Measurements from ENCODE around the gene TRAFD1. TPM values are rescaled to one million over a fixed set of nuclear protein-coding genes. Genes with fewer than 3 reads are reported as not detected.

TRAFD1 gene
- total RNA-seq, 1 experiment from 2014 or later, result 25.5 TPM

- no peaks in the 10 kb centered on the region for H3K9me2 ChIP-seq (ENCODE audit: insufficient read depth)
- no peak overlapping the region for H3K9ac ChIP-seq (ENCODE audit: low read length)
- no peaks in the 10 kb centered on the region; a peak in 1 of 4 replicates for H3K36me3 ChIP-seq (ENCODE audit: control insufficient read depth in 1 of 2, insufficient read depth in 2 of 2, low read length in 2 of 2)
- no peak overlapping the region for H2AFZ ChIP-seq (ENCODE audit: low read depth, low read length, poor library complexity, severe bottlenecking)
- intact Hi-C loops (cut with micrococcal nuclease), result loop anchor here (10.0 kb wide), 1 partner anchor 370 kb away; no protein-coding TSS in a partner anchor
- BruUV-seq (replicated peaks), result no TSS peak
- ATAC-seq (no peak), DNase-seq (ENCODE audit: low read depth, low spot score) (no peak)
- no peak overlapping the region for H3K27ac ChIP-seq (ENCODE audit: low read depth, low read length)
- peaks cover 2 to 6% of the 10 kb centered on the region in 2 experiments; a peak in 2 of 4 replicates for H3K4me1 ChIP-seq (ENCODE audit: control insufficient read depth in 1 of 2, insufficient read depth in 2 of 2, low read length in 2 of 2)
- RAD21 ChIA-PET (ENCODE audit: low non-redundant PET in 1 of 2, low total read pairs in 2 of 2, uncharacterized antibody in 2 of 2, unreplicated experiment in 2 of 2), result no interaction called here
- no peak overlapping the region for H3K4me2 ChIP-seq (ENCODE audit: low read length)
- H3K79me2 ChIP-seq (ENCODE audit: insufficient read depth, low read length), result no peaks in the 10 kb centered on the region
- TF ChIP-seq EGR1 (IDR thresholded peaks at IDR 0.05; ENCODE audit: low read depth), result no peak
- TF ChIP-seq, protein P1, sequence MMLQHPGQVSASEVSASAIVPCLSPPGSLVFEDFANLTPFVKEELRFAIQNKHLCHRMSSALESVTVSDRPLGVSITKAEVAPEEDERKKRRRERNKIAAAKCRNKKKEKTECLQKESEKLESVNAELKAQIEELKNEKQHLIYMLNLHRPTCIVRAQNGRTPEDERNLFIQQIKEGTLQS (IDR thresholded peaks at IDR 0.05), result no peak
- TF ChIP-seq SRF (IDR thresholded peaks at IDR 0.05; ENCODE audit: low read depth), result no peak
- no peak for TF ChIP-seq YY1 (IDR thresholded peaks at IDR 0.05; ENCODE audit: extremely low read depth, insufficient replicate concordance, low read depth, low read length)
- no peak for TF ChIP-seq EZH2 (IDR thresholded peaks at IDR 0.05)
- no peak for TF ChIP-seq MAX (IDR thresholded peaks at IDR 0.05)
- no peak for TF ChIP-seq TCF7L2 (IDR thresholded peaks at IDR 0.05; ENCODE audit: borderline replicate concordance, extremely low read depth, insufficient read depth, insufficient read length)
- TF ChIP-seq ZBTB33 (IDR thresholded peaks at IDR 0.05; ENCODE audit: extremely low read depth, insufficient replicate concordance, low read length), result no peak
- no peak for TF ChIP-seq EZH2phosphoT487 (IDR thresholded peaks at IDR 0.05; ENCODE audit: borderline replicate concordance)
- TF ChIP-seq ELF1 (IDR thresholded peaks at IDR 0.05; ENCODE audit: borderline replicate concordance, low read depth), result no peak
- TF ChIP-seq CBX3 (IDR thresholded peaks at IDR 0.05; ENCODE audit: low read depth), result no peak
- no peak for TF ChIP-seq RAD21 (IDR thresholded peaks at IDR 0.05; ENCODE audit: low read depth)
- TF ChIP-seq FOSL1 (IDR thresholded peaks at IDR 0.05; ENCODE audit: low read depth), result no peak
- TF ChIP-seq CEBPB (IDR thresholded peaks at IDR 0.05; ENCODE audit: low read depth), result no peak
- no peak for TF ChIP-seq REST (IDR thresholded peaks at IDR 0.05; ENCODE audit: low read depth)
- no peak for TF ChIP-seq ZNF274 (IDR thresholded peaks at IDR 0.05; ENCODE audit: low read depth, low read length)
- no peak for TF ChIP-seq ZFX (IDR thresholded peaks at IDR 0.05)
- no peaks in the 10 kb centered on the region for H3K9me3 ChIP-seq (ENCODE audit: control insufficient read depth in 1 of 2, insufficient read depth in 1 of 2, low read depth in 1 of 2, low read length in 2 of 2)
- no peaks in the 10 kb centered on the region for H3K27me3 ChIP-seq (ENCODE audit: insufficient read depth, low read length)
- no peak overlapping the region for H3K4me3 ChIP-seq (replicated peaks in 1 of 2; ENCODE audit: low read depth in 1 of 2, low read length in 2 of 2)
- no peaks in the 10 kb centered on the region for H4K20me1 ChIP-seq (ENCODE audit: insufficient read depth)
- CTCF ChIA-PET, result no interaction called here
- POLR2A ChIA-PET, result no interaction called here
Measured at GRCh38 chr12:112194601-112195247, 69.4 kb downstream of the TRAFD1 start.

Data from HCT116 (cell line).